ENCODE data around the gene DGCR2. TPM values are rescaled to one million over a fixed set of nuclear protein-coding genes. Genes with fewer than 3 reads are reported as not detected.

DGCR2 gene
- total and polyA plus RNA-seq, 2 experiments from 2014 or later = 25.6 to 42.7 TPM

GRCh38 chr22:19039796-19040280, 82.4 kb downstream of the DGCR2 start:
- no peak overlapping the region for H3K4me2 ChIP-seq (ENCODE audit: unreplicated experiment)
- no peaks in the 10 kb centered on the region for H3K9me3 ChIP-seq (ENCODE audit: low read depth)
- H3K79me2 ChIP-seq (ENCODE audit: insufficient read depth) = no peaks in the 10 kb centered on the region
- H3K36me3 ChIP-seq (ENCODE audit: low read depth) = no peaks in the 10 kb centered on the region
- H3K4me1 ChIP-seq (ENCODE audit: insufficient read depth) = peaks cover 12% of the 10 kb centered on the region
- no peaks in the 10 kb centered on the region for H3F3A ChIP-seq (ENCODE audit: insufficient read depth)
- TF ChIP-seq EZH2 (IDR thresholded peaks at IDR 0.05; ENCODE audit: insufficient read depth, poor library complexity, severe bottlenecking) (no peak), EZH2phosphoT487 (IDR thresholded peaks at IDR 0.05; ENCODE audit: insufficient read depth, low read depth) (no peak)
- 75 to 80% methylated on average over 6 of the region's 6 CpGs for WGBS, 2 experiments (ENCODE audit: low coverage in 1 of 2, low lambda C conversion rate in 2 of 2, missing lambda C conversion rate in 2 of 2)
- H4K20me1 ChIP-seq (ENCODE audit: insufficient read depth) = no peaks in the 10 kb centered on the region
- no peak overlapping the region for H3K4me3 ChIP-seq
- no peak overlapping the region for H2AFZ ChIP-seq
- in situ Hi-C loops (cut with MboI) = no loop called here
- no peak overlapping the region for H3K27ac ChIP-seq
- H3K27me3 ChIP-seq (replicated peaks; ENCODE audit: insufficient read depth) = no peaks in the 10 kb centered on the region
- no peak for DNase-seq
- no peaks in the 10 kb centered on the region for H3K9me2 ChIP-seq (ENCODE audit: insufficient read depth)
- no peak overlapping the region for H3K9ac ChIP-seq

- 82 to 90% methylated on average over 8 of the region's 8 CpGs for WGBS, 2 experiments (ENCODE audit: low coverage in 1 of 2, low lambda C conversion rate in 2 of 2, missing lambda C conversion rate in 2 of 2)
- DNase-seq = no peak
- Histone ChIP-seq H3K4me3 (no peak overlapping the region), H3K79me2 (ENCODE audit: insufficient read depth) (no peaks in the 10 kb centered on the region), H3K27me3 (replicated peaks; ENCODE audit: insufficient read depth) (no peaks in the 10 kb centered on the region), H3F3A (ENCODE audit: insufficient read depth) (no peaks in the 10 kb centered on the region), H3K9me2 (ENCODE audit: insufficient read depth) (no peaks in the 10 kb centered on the region), H3K27ac (no peak overlapping the region), H3K4me2 (ENCODE audit: unreplicated experiment) (no peak overlapping the region), H3K9me3 (ENCODE audit: low read depth) (no peaks in the 10 kb centered on the region), H3K36me3 (ENCODE audit: low read depth) (no peaks in the 10 kb centered on the region), H3K4me1 (ENCODE audit: insufficient read depth) (peaks cover 11% of the 10 kb centered on the region), H3K9ac (no peak overlapping the region), H2AFZ (no peak overlapping the region), H4K20me1 (ENCODE audit: insufficient read depth) (no peaks in the 10 kb centered on the region)
- in situ Hi-C loops (cut with MboI) = no loop called here
- TF ChIP-seq EZH2 (IDR thresholded peaks at IDR 0.05; ENCODE audit: insufficient read depth, poor library complexity, severe bottlenecking) = no peak
- TF ChIP-seq EZH2phosphoT487 (IDR thresholded peaks at IDR 0.05; ENCODE audit: insufficient read depth, low read depth) = no peak
These were observed 82.8 kb downstream of the DGCR2 start for GRCh38 chr22:19039448-19039780.

GRCh38 chr22:19038728-19039447, 83.3 kb downstream of the DGCR2 start:
- no peaks in the 10 kb centered on the region for H3K27me3 ChIP-seq (replicated peaks; ENCODE audit: insufficient read depth)
- no peak for TF ChIP-seq EZH2 (IDR thresholded peaks at IDR 0.05; ENCODE audit: insufficient read depth, poor library complexity, severe bottlenecking)
- no peak for TF ChIP-seq EZH2phosphoT487 (IDR thresholded peaks at IDR 0.05; ENCODE audit: insufficient read depth, low read depth)
- H3K9me2 ChIP-seq (ENCODE audit: insufficient read depth) = no peaks in the 10 kb centered on the region
- H3K36me3 ChIP-seq (ENCODE audit: low read depth) = no peaks in the 10 kb centered on the region
- no peaks in the 10 kb centered on the region for H3K79me2 ChIP-seq (ENCODE audit: insufficient read depth)
- H3K27ac ChIP-seq = no peak overlapping the region
- H3K4me2 ChIP-seq (ENCODE audit: unreplicated experiment) = no peak overlapping the region
- H3F3A ChIP-seq (ENCODE audit: insufficient read depth) = no peaks in the 10 kb centered on the region
- no peak overlapping the region for H3K9ac ChIP-seq
- H2AFZ ChIP-seq = no peak overlapping the region
- H3K4me1 ChIP-seq (ENCODE audit: insufficient read depth) = peaks cover 6% of the 10 kb centered on the region
- H3K9me3 ChIP-seq (ENCODE audit: low read depth) = no peaks in the 10 kb centered on the region
- H4K20me1 ChIP-seq (ENCODE audit: insufficient read depth) = no peaks in the 10 kb centered on the region
- H3K4me3 ChIP-seq = no peak overlapping the region
- no peak for DNase-seq
- in situ Hi-C loops (cut with MboI) = no loop called here
- WGBS, 2 experiments (ENCODE audit: low coverage in 1 of 2, low lambda C conversion rate in 2 of 2, missing lambda C conversion rate in 2 of 2) = 92% methylated on average over 17 to 23 of the region's 24 CpGs

GRCh38 chr22:19038164-19038546, 84.1 kb downstream of the DGCR2 start:
- WGBS, 2 experiments (ENCODE audit: low coverage in 1 of 2, low lambda C conversion rate in 2 of 2, missing lambda C conversion rate in 2 of 2) = 76 to 77% methylated on average over 5 of the region's 5 CpGs
- TF ChIP-seq EZH2phosphoT487 (IDR thresholded peaks at IDR 0.05; ENCODE audit: insufficient read depth, low read depth) = no peak
- TF ChIP-seq EZH2 (IDR thresholded peaks at IDR 0.05; ENCODE audit: insufficient read depth, poor library complexity, severe bottlenecking) = no peak
- Histone ChIP-seq H3K4me1 (ENCODE audit: insufficient read depth) (no peaks in the 10 kb centered on the region), H3F3A (ENCODE audit: insufficient read depth) (no peaks in the 10 kb centered on the region), H3K9me3 (ENCODE audit: low read depth) (no peaks in the 10 kb centered on the region), H3K4me3 (no peak overlapping the region), H3K27ac (no peak overlapping the region), H3K4me2 (ENCODE audit: unreplicated experiment) (no peak overlapping the region), H4K20me1 (ENCODE audit: insufficient read depth) (no peaks in the 10 kb centered on the region), H3K27me3 (replicated peaks; ENCODE audit: insufficient read depth) (no peaks in the 10 kb centered on the region), H2AFZ (no peak overlapping the region), H3K9ac (no peak overlapping the region), H3K9me2 (ENCODE audit: insufficient read depth) (no peaks in the 10 kb centered on the region), H3K36me3 (ENCODE audit: low read depth) (no peaks in the 10 kb centered on the region), H3K79me2 (ENCODE audit: insufficient read depth) (no peaks in the 10 kb centered on the region)
- no peak for DNase-seq
- in situ Hi-C loops (cut with MboI) = no loop called here

All from GM23248 (cell line).